Aorta (tissue), 5 donors: ENCODE data around the gene SOD2. TPM values are rescaled to one million over a fixed set of nuclear protein-coding genes. Genes with fewer than 3 reads are reported as not detected.
"Not testable (repeated sequence)": the region's sequence is repeated elsewhere in the genome, so short reads cannot be mapped to it uniquely, and the experiment has no call there.

Experiments
- ATAC-seq: fragments of 200-7000 bp; cut with Tn5 transposase; one replicate; pipeline ENCODE4 v1.9.1; 2022; ENCODE audit warnings: moderate library complexity; ENCODE audit not compliant: low FRiP score
- DNase-seq, 2 donors: peaks; one replicate each; pipeline ENCODE4 v3.0.0-alpha.2; 2020
- H3K27ac ChIP-seq, 2 donors: one replicate each; pipeline ENCODE4 v1.5.1; 2013; ENCODE audit warnings: low read length in 2 of 2, mild to moderate bottlenecking in 2 of 2, moderate library complexity in 2 of 2, control low read depth in 1 of 2, inconsistent platforms in 1 of 2, low read depth in 1 of 2
- H3K27me3 ChIP-seq, 2 donors: one replicate each; pipeline ENCODE4 v1.6.1; 2013; ENCODE audit warnings: control low read depth in 1 of 2, low read length in 1 of 2, mild to moderate bottlenecking in 1 of 2, moderate library complexity in 1 of 2; ENCODE audit not compliant: insufficient read depth in 2 of 2, control insufficient read depth in 1 of 2
- H3K36me3 ChIP-seq, 2 donors: one replicate each; pipeline ENCODE4 v1.6.1; 2013; ENCODE audit warnings: control low read depth in 1 of 2, low read length in 1 of 2, mild to moderate bottlenecking in 1 of 2; ENCODE audit not compliant: insufficient read depth in 2 of 2, control insufficient read depth in 1 of 2
- H3K4me1 ChIP-seq, 2 donors: one replicate each; pipeline ENCODE4 v1.6.1; 2013; ENCODE audit warnings: low read length in 2 of 2, control low read depth in 1 of 2, mild to moderate bottlenecking in 1 of 2, moderate library complexity in 1 of 2; ENCODE audit not compliant: insufficient read depth in 2 of 2, control insufficient read depth in 1 of 2
- H3K4me3 ChIP-seq, 2 donors: one replicate each; pipeline ENCODE4 v1.5.1; 2013; ENCODE audit warnings: low read length in 2 of 2, control low read depth in 1 of 2, mild to moderate bottlenecking in 1 of 2
- H3K9me3 ChIP-seq: one replicate; pipeline ENCODE4 v1.6.1; 2013; ENCODE audit warnings: mild to moderate bottlenecking, low read length; ENCODE audit not compliant: control insufficient read depth
- WGBS, 2 donors: extraction: QIAGEN DNeasy Blood & Tissue Kit; methylation state at CpG; one replicate each; pipeline ENCODE4 v1.1.7; 2013; 5-methylcytosine and 5-hydroxymethylcytosine counted together
- intact Hi-C, 2 donors: fragments of 100-400 bp; cut with DNase I; formaldehyde crosslinking; loops; one replicate each; pipeline versions ENCODE4 v1.14.2 to v1.15.0; 2022
- polyA plus RNA-seq, 2 donors: library from polyadenylated mRNA; stranded (reverse); fragments of 200-250 nt; gene quantifications; one replicate each; pipeline ENCODE4 v1.2.3, GENCODE V29; 2013
- total RNA-seq, 2 donors: library from RNA; stranded (reverse); fragmentation: NEBNext Ultra II Directional; extraction: Animal tissue kit (Norgen Biotek cat#: 25700); gene quantifications; one replicate each; pipeline ENCODE4 v1.2.1, GENCODE V29; 2021
- donor health status: healthy with polysubstance abuse.
- donor health status: Bipolar disorder and iron deficiency.
- donor health status: DM: no; HTN: no; CAD: no.
- donor health status: DM: no; HTN: no; CAD: no.
- donor health status: DM: yes; HTN: yes; CAD: no.

The SOD2 gene
- total and polyA plus RNA-seq, 4 donors, result 98.1 to 624 (median 298) TPM

DNA sequence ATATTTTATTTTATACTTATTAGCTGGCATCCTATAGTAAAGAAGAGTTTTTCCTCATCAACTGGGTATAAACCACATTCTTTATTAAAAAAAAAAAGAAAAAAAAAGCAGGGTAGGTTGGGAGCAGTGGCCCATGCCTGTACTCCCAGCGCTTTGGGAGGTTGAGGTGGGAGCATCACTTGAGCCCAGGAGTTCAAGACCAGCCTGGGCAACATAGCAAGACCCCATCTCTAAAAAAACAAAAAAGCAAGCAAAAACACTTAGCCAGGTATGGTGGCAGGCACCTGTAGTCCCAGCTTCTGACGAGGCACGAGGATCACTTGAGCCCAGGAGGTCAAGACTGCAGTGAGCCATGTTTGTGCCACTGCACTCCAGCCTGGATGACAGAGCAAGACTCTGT is 28.9 kb upstream of the SOD2 start:
- intact Hi-C loops, ATAC-seq, H3K9me3 ChIP-seq, H3K36me3 ChIP-seq, H3K27ac ChIP-seq, H3K4me3 ChIP-seq, H3K4me1 ChIP-seq, H3K27me3 ChIP-seq, DNase-seq: not testable (repeated sequence)
- WGBS, 2 donors, result 95 to 97% methylated on average over 3 of the region's 3 CpGs

- Histone ChIP-seq H3K27me3 (no peaks in the 10 kb centered on the region), H3K27ac (no peak overlapping the region), H3K36me3 (no peaks in the 10 kb centered on the region), H3K4me3 (no peak overlapping the region), H3K9me3 (no peaks in the 10 kb centered on the region), H3K4me1 (peaks cover 3 to 5% of the 10 kb centered on the region in 2 donors)
- no peak for ATAC-seq
- WGBS, 2 donors, result 73 to 80% methylated on average over 7 of the region's 7 CpGs
- intact Hi-C loops, result no loop called here
- DNase-seq, result no peak
Observed at GRCh38 chr6:159720708-159721107, 27.7 kb upstream of the SOD2 start.

DNA sequence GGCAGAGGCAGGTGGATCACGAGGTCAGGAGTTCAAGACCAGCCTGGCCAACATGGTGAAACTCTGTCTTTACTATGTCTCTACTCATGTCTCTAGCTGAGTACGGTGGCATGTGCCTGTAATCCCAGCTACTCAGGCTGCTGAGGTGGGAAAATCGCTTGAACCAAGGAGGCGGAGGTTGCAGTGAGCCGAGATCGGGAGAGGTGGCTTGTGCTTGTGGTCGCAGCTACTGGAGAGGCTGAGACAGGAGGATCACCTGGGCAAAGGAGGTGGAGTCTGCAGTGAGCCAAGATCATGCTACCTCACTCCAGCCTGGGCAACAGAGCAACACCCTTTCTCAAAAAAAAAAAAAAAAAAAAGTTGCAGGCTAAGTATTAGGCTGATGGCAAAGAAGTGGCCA is 26.2 kb upstream of the SOD2 start:
- 97 to 98% methylated on average over 7 of the region's 7 CpGs for WGBS, 2 donors
- Histone ChIP-seq H3K9me3 (no peaks in the 10 kb centered on the region), H3K4me3 (no peak overlapping the region), H3K36me3 (no peaks in the 10 kb centered on the region), H3K4me1 (peaks cover 3 to 5% of the 10 kb centered on the region in 2 donors), H3K27ac (no peak overlapping the region), H3K27me3 (no peaks in the 10 kb centered on the region)
- no peak for DNase-seq
- intact Hi-C loops, result no loop called here
- no peak for ATAC-seq

DNA sequence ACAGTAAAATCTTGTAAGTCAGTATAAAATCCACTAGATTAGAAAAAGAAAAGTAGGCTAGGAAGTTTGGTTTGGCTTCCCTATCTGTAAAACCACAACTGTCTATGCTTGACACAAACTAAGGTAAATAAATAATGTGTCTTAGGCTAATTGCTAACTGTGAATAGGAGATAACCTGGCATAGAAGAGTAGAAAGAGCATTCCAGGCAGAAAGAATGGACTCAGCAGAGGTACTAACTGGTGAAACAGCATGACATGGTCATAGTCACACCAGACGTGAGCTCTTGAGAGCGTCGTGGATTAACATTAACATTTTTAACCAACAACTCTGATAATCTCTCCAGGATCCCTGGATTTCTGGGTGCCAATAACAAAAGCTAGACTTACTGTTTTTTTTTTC is 25.6 kb upstream of the SOD2 start:
- intact Hi-C loops, result no loop called here
- 70 to 76% methylated on average over 3 of the region's 3 CpGs for WGBS, 2 donors
- H3K27ac ChIP-seq, result no peak overlapping the region

GRCh38 chr6:159716247-159717096 is 23.4 kb upstream of the SOD2 start:
- H3K9me3 ChIP-seq, result no peaks in the 10 kb centered on the region
- no peaks in the 10 kb centered on the region for H3K27me3 ChIP-seq
- no peaks in the 10 kb centered on the region for H3K36me3 ChIP-seq
- intact Hi-C loops, result no loop called here
- WGBS, 2 donors, result 42 to 47% methylated on average over 5 of the region's 5 CpGs
- ATAC-seq (peak; percentile 95), DNase-seq (peak in 1 of 2 donors; percentile 63)
- H3K4me1 ChIP-seq, result peaks cover 3 to 5% of the 10 kb centered on the region in 2 donors
- H3K27ac ChIP-seq, result peak overlapping the region; percentile 79 to 87
- no peak overlapping the region for H3K4me3 ChIP-seq

More for the DNA sequence above, 25.6 kb upstream of the SOD2 start:
- ATAC-seq, result no peak
- Histone ChIP-seq H3K36me3 (no peaks in the 10 kb centered on the region), H3K4me3 (no peak overlapping the region), H3K9me3 (no peaks in the 10 kb centered on the region), H3K4me1 (peaks cover 3 to 5% of the 10 kb centered on the region in 2 donors), H3K27me3 (no peaks in the 10 kb centered on the region)
- DNase-seq, result no peak

GRCh38 chr6:159715605-159716004 is 22.6 kb upstream of the SOD2 start:
- H3K27ac ChIP-seq, result no peak overlapping the region
- peaks cover 3 to 5% of the 10 kb centered on the region in 2 donors for H3K4me1 ChIP-seq
- no peak for DNase-seq
- H3K9me3 ChIP-seq, result no peaks in the 10 kb centered on the region
- intact Hi-C loops, result no loop called here
- H3K4me3 ChIP-seq, result no peak overlapping the region
- no peaks in the 10 kb centered on the region for H3K36me3 ChIP-seq
- 99 to 100% methylated on average over 3 of the region's 3 CpGs for WGBS, 2 donors
- no peaks in the 10 kb centered on the region for H3K27me3 ChIP-seq
- no peak for ATAC-seq

GRCh38 chr6:159715166-159715565 is 22.1 kb upstream of the SOD2 start:
- 73 to 79% methylated on average over 3 of the region's 3 CpGs for WGBS, 2 donors
- H3K4me1 ChIP-seq, result peaks cover 3 to 5% of the 10 kb centered on the region in 2 donors
- no peaks in the 10 kb centered on the region for H3K9me3 ChIP-seq
- H3K27ac ChIP-seq, result no peak overlapping the region
- DNase-seq (no peak), ATAC-seq (no peak)
- no peaks in the 10 kb centered on the region for H3K27me3 ChIP-seq
- H3K4me3 ChIP-seq, result no peak overlapping the region
- no peaks in the 10 kb centered on the region for H3K36me3 ChIP-seq
- intact Hi-C loops, result no loop called here

DNA sequence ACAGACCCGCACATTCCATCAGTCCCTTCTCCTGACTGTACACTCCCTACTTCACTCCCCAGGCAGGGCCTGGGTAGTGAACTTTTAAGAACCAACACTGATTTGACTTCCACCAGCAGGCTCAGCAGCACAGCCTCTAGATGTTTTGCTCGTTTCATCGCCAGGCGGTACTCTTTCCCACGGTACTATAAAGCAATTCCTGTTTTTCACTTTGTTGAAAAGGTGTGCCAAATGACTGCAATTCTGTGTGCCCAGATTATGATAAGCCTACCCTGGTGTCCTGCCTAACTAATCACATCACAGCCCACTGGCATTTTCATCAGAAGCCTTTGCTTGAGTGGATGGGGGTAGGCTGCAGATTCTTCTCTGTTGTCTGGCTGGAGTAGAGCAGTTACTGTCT is 21.4 kb upstream of the SOD2 start:
- H3K9me3 ChIP-seq, result no peaks in the 10 kb centered on the region
- 75 to 87% methylated on average over 5 of the region's 5 CpGs for WGBS, 2 donors
- no peak overlapping the region for H3K4me3 ChIP-seq
- H3K36me3 ChIP-seq, result no peaks in the 10 kb centered on the region
- peaks cover 3 to 5% of the 10 kb centered on the region in 2 donors for H3K4me1 ChIP-seq
- H3K27me3 ChIP-seq, result no peaks in the 10 kb centered on the region
- ATAC-seq, result no peak
- H3K27ac ChIP-seq, result no peak overlapping the region
- intact Hi-C loops, result no loop called here
- DNase-seq, result no peak

- intact Hi-C loops, result no loop called here
- DNase-seq (no peak), ATAC-seq (no peak)
- H3K4me1 ChIP-seq, result peaks cover 3 to 5% of the 10 kb centered on the region in 2 donors
- H3K36me3 ChIP-seq, result no peaks in the 10 kb centered on the region
- no peak overlapping the region for H3K27ac ChIP-seq
- no peak overlapping the region for H3K4me3 ChIP-seq
- H3K9me3 ChIP-seq, result no peaks in the 10 kb centered on the region
- H3K27me3 ChIP-seq, result no peaks in the 10 kb centered on the region
- WGBS, 2 donors, result 93 to 96% methylated on average over 7 of the region's 7 CpGs
Observed at GRCh38 chr6:159713984-159714383, 20.9 kb upstream of the SOD2 start.
